ENCODE data around the gene CDK14.

Gene CDK14

GRCh38 chr7:91182819-91183764, 587.0 kb downstream of the CDK14 start:
- no peak for DNase-seq

- no peak for DNase-seq
These were observed 589.6 kb downstream of the CDK14 start for GRCh38 chr7:91185771-91186170.

- no peak for DNase-seq
These were observed 590.9 kb downstream of the CDK14 start for GRCh38 chr7:91187061-91187460.

- no peak for DNase-seq
These were observed 595.6 kb downstream of the CDK14 start for GRCh38 chr7:91191771-91192170.

- no peak for DNase-seq
These were observed 597.0 kb downstream of the CDK14 start for GRCh38 chr7:91193141-91193540.

- DNase-seq: no peak
These were observed 598.7 kb downstream of the CDK14 start for GRCh38 chr7:91194841-91195240.

GRCh38 chr7:91196058-91196457, 599.9 kb downstream of the CDK14 start:
- no peak for DNase-seq

GRCh38 chr7:91198371-91198770, 602.2 kb downstream of the CDK14 start:
- no peak for DNase-seq

- DNase-seq: no peak
These were observed 603.5 kb downstream of the CDK14 start for GRCh38 chr7:91199601-91200000.

- no peak for DNase-seq
These were observed 605.5 kb downstream of the CDK14 start for GRCh38 chr7:91201442-91202113.

- no peak for DNase-seq
These were observed 610.3 kb downstream of the CDK14 start for GRCh38 chr7:91206361-91206960.

- no peak for DNase-seq
These were observed 616.5 kb downstream of the CDK14 start for GRCh38 chr7:91212582-91212981.

- DNase-seq: no peak
These were observed 630.3 kb downstream of the CDK14 start for GRCh38 chr7:91226411-91226810.

GRCh38 chr7:91228327-91228726, 632.2 kb downstream of the CDK14 start:
- no peak for DNase-seq

- DNase-seq: no peak
These were observed 632.9 kb downstream of the CDK14 start for GRCh38 chr7:91228927-91229558.

GRCh38 chr7:91230100-91230499, 634.0 kb downstream of the CDK14 start:
- no peak for DNase-seq

- DNase-seq: no peak
These were observed 634.4 kb downstream of the CDK14 start for GRCh38 chr7:91230503-91230902.

- no peak for DNase-seq
These were observed 637.1 kb downstream of the CDK14 start for GRCh38 chr7:91233212-91233611.

GRCh38 chr7:91235211-91235832, 639.2 kb downstream of the CDK14 start:
- DNase-seq: no peak

- DNase-seq: no peak
These were observed 643.1 kb downstream of the CDK14 start for GRCh38 chr7:91239171-91239604.

- no peak for DNase-seq
These were observed 643.7 kb downstream of the CDK14 start for GRCh38 chr7:91239772-91240171.

GRCh38 chr7:91240376-91240941, 644.3 kb downstream of the CDK14 start:
- no peak for DNase-seq
